ENCODE data around the gene DNM2. TPM values are rescaled to one million over a fixed set of nuclear protein-coding genes. Genes with fewer than 3 reads are reported as not detected.

The DNM2 gene
- total RNA-seq, 2 experiments from 2014 or later: 249 to 259 TPM

- Mint-ChIP-seq H3K36me3 (peaks cover 21% of the 10 kb centered on the region), H3K4me3 (no peak overlapping the region), H3K9me3 (no peaks in the 10 kb centered on the region), H3K4me1 (peaks cover 10% of the 10 kb centered on the region), H3K27ac (peak overlapping the region; percentile 25), H3K27me3 (no peaks in the 10 kb centered on the region)
- DNase-seq (no peak), ATAC-seq (ENCODE audit: low read depth) (no peak)
- POLR2A ChIA-PET: interaction anchor here (1.2 kb wide), 1 partner anchor 29 kb away, joined by 3 read pairs; no protein-coding TSS in a partner anchor
These were observed 49.8 kb downstream of the DNM2 start for GRCh38 chr19:10767726-10768125.

- POLR2A ChIA-PET: interaction anchor here (1.2 kb wide), 1 partner anchor 29 kb away, joined by 3 read pairs; no protein-coding TSS in a partner anchor
- Mint-ChIP-seq H3K9me3 (no peaks in the 10 kb centered on the region), H3K27me3 (no peaks in the 10 kb centered on the region), H3K36me3 (peaks cover 18% of the 10 kb centered on the region), H3K27ac (no peak overlapping the region), H3K4me1 (peaks cover 6% of the 10 kb centered on the region), H3K4me3 (no peak overlapping the region)
- ATAC-seq (ENCODE audit: low read depth) (no peak), DNase-seq (no peak)
These were observed 50.5 kb downstream of the DNM2 start for GRCh38 chr19:10768369-10768768.

- Mint-ChIP-seq H3K27ac (peak overlapping the region; percentile 32), H3K36me3 (peaks cover 14% of the 10 kb centered on the region), H3K9me3 (no peaks in the 10 kb centered on the region), H3K4me1 (peaks cover 2% of the 10 kb centered on the region), H3K4me3 (no peak overlapping the region), H3K27me3 (no peaks in the 10 kb centered on the region)
- DNase-seq: no peak
- POLR2A ChIA-PET: interaction anchor here (1.1 to 1.2 kb wide), 2 partner anchors 10 to 28 kb away, joined by 3 read pairs; no protein-coding TSS in a partner anchor
- ATAC-seq (ENCODE audit: low read depth): no peak
These were observed 51.1 kb downstream of the DNM2 start for GRCh38 chr19:10768936-10769335.

GRCh38 chr19:10769533-10770491, 51.9 kb downstream of the DNM2 start:
- H3K9me3 Mint-ChIP-seq: no peaks in the 10 kb centered on the region
- H3K4me3 Mint-ChIP-seq: no peak overlapping the region
- peaks cover 12% of the 10 kb centered on the region for H3K36me3 Mint-ChIP-seq
- H3K27me3 Mint-ChIP-seq: no peaks in the 10 kb centered on the region
- POLR2A ChIA-PET: interaction anchor here (1.1 kb wide), 1 partner anchor 10 kb away, joined by 3 read pairs; no protein-coding TSS in a partner anchor
- ATAC-seq (ENCODE audit: low read depth): no peak
- H3K27ac Mint-ChIP-seq: no peak overlapping the region
- no peak for DNase-seq
- H3K4me1 Mint-ChIP-seq: peaks cover 5% of the 10 kb centered on the region

- Mint-ChIP-seq H3K4me1 (peaks cover 10% of the 10 kb centered on the region), H3K4me3 (no peak overlapping the region), H3K27ac (no peak overlapping the region), H3K9me3 (no peaks in the 10 kb centered on the region), H3K27me3 (no peaks in the 10 kb centered on the region), H3K36me3 (peaks cover 25% of the 10 kb centered on the region)
- DNase-seq: no peak
- ATAC-seq (ENCODE audit: low read depth): no peak
- POLR2A ChIA-PET: interaction anchor here (0.5 to 0.7 kb wide), 2 partner anchors 62 to 65 kb away, joined by 4 read pairs; no protein-coding TSS in a partner anchor
These were observed 56.1 kb downstream of the DNM2 start for GRCh38 chr19:10773969-10774368.

GRCh38 chr19:10774893-10775292, 57.0 kb downstream of the DNM2 start:
- POLR2A ChIA-PET: no interaction called here
- Mint-ChIP-seq H3K4me3 (no peak overlapping the region), H3K27ac (peak overlapping the region; percentile 40), H3K27me3 (no peaks in the 10 kb centered on the region), H3K4me1 (peaks cover 10% of the 10 kb centered on the region), H3K36me3 (peaks cover 25% of the 10 kb centered on the region), H3K9me3 (no peaks in the 10 kb centered on the region)
- no peak for ATAC-seq (ENCODE audit: low read depth)
- DNase-seq: no peak

GRCh38 chr19:10776900-10777650, 59.2 kb downstream of the DNM2 start:
- Mint-ChIP-seq H3K4me1 (peaks cover 15% of the 10 kb centered on the region), H3K4me3 (no peak overlapping the region), H3K36me3 (peaks cover 27% of the 10 kb centered on the region), H3K27ac (no peak overlapping the region), H3K27me3 (no peaks in the 10 kb centered on the region), H3K9me3 (no peaks in the 10 kb centered on the region)
- DNase-seq: no peak
- POLR2A ChIA-PET: interaction anchor here (1.0 to 1.2 kb wide), 2 partner anchors 9 to 60 kb away, joined by 3 read pairs; no protein-coding TSS in a partner anchor
- ATAC-seq (ENCODE audit: low read depth): no peak

GRCh38 chr19:10780368-10780767, 62.5 kb downstream of the DNM2 start:
- DNase-seq (no peak), ATAC-seq (ENCODE audit: low read depth) (no peak)
- Mint-ChIP-seq H3K4me3 (no peak overlapping the region), H3K9me3 (no peaks in the 10 kb centered on the region), H3K36me3 (peaks cover 40% of the 10 kb centered on the region), H3K27ac (peak overlapping the region; percentile 42), H3K27me3 (no peaks in the 10 kb centered on the region), H3K4me1 (peaks cover 10% of the 10 kb centered on the region)
- POLR2A ChIA-PET: interaction anchor here (0.7 kb wide), 1 partner anchor 46 kb away, joined by 7 read pairs; no protein-coding TSS in a partner anchor

- H3K27me3 Mint-ChIP-seq: no peaks in the 10 kb centered on the region
- peaks cover 5% of the 10 kb centered on the region for H3K4me1 Mint-ChIP-seq
- no peak overlapping the region for H3K27ac Mint-ChIP-seq
- H3K9me3 Mint-ChIP-seq: no peaks in the 10 kb centered on the region
- POLR2A ChIA-PET: interaction anchor here (0.6 to 1.0 kb wide), 2 partner anchors 78 to 86 kb away, joined by 3 to 4 read pairs; no protein-coding TSS in a partner anchor
- ATAC-seq (ENCODE audit: low read depth) (peak; percentile 14), DNase-seq (no peak)
- H3K4me3 Mint-ChIP-seq: no peak overlapping the region
- H3K36me3 Mint-ChIP-seq: peaks cover 42% of the 10 kb centered on the region
These were observed 64.9 kb downstream of the DNM2 start for GRCh38 chr19:10782795-10783194.

GRCh38 chr19:10784257-10784656, 66.4 kb downstream of the DNM2 start:
- H3K4me1 Mint-ChIP-seq: peaks cover 8% of the 10 kb centered on the region
- POLR2A ChIA-PET: no interaction called here
- no peak overlapping the region for H3K4me3 Mint-ChIP-seq
- DNase-seq (no peak), ATAC-seq (ENCODE audit: low read depth) (no peak)
- H3K9me3 Mint-ChIP-seq: no peaks in the 10 kb centered on the region
- peaks cover 45% of the 10 kb centered on the region for H3K36me3 Mint-ChIP-seq
- H3K27me3 Mint-ChIP-seq: no peaks in the 10 kb centered on the region
- H3K27ac Mint-ChIP-seq: no peak overlapping the region

- no peak for ATAC-seq (ENCODE audit: low read depth)
- H3K36me3 Mint-ChIP-seq: peaks cover 31% of the 10 kb centered on the region
- peak overlapping the region; percentile 48 for H3K27ac Mint-ChIP-seq
- H3K27me3 Mint-ChIP-seq: no peaks in the 10 kb centered on the region
- no peak for DNase-seq
- no peak overlapping the region for H3K4me3 Mint-ChIP-seq
- H3K4me1 Mint-ChIP-seq: peaks cover 3% of the 10 kb centered on the region
- POLR2A ChIA-PET: interaction anchor here (0.6 kb wide), 1 partner anchor 73 kb away, joined by 3 read pairs; no protein-coding TSS in a partner anchor
- H3K9me3 Mint-ChIP-seq: no peaks in the 10 kb centered on the region
These were observed 70.3 kb downstream of the DNM2 start for GRCh38 chr19:10788146-10788545.

- no peak overlapping the region for H3K27ac Mint-ChIP-seq
- no peaks in the 10 kb centered on the region for H3K27me3 Mint-ChIP-seq
- peaks cover 27% of the 10 kb centered on the region for H3K36me3 Mint-ChIP-seq
- ATAC-seq (ENCODE audit: low read depth) (no peak), DNase-seq (no peak)
- H3K4me3 Mint-ChIP-seq: no peak overlapping the region
- H3K4me1 Mint-ChIP-seq: peaks cover 9% of the 10 kb centered on the region
- POLR2A ChIA-PET: no interaction called here
- no peaks in the 10 kb centered on the region for H3K9me3 Mint-ChIP-seq
These were observed 72.0 kb downstream of the DNM2 start for GRCh38 chr19:10789866-10790265.

GRCh38 chr19:10796653-10797052, 78.8 kb downstream of the DNM2 start:
- POLR2A ChIA-PET: interaction anchor here (0.6 to 0.9 kb wide), 2 partner anchors 25 to 28 kb away, joined by 3 to 4 read pairs; no protein-coding TSS in a partner anchor
- ATAC-seq (ENCODE audit: low read depth) (no peak), DNase-seq (no peak)
- Mint-ChIP-seq H3K27me3 (no peaks in the 10 kb centered on the region), H3K36me3 (peaks cover 18% of the 10 kb centered on the region), H3K4me1 (peaks cover 23% of the 10 kb centered on the region), H3K4me3 (no peak overlapping the region), H3K9me3 (no peaks in the 10 kb centered on the region), H3K27ac (peak overlapping the region; percentile 90)

Measured in activated naive CD8-positive, alpha-beta T cell treated with anti-CD3 and anti-CD28 coated beads, Interleukin-2, amount 10 ng/mL, durations not matched to agents 7 days and 5 days (primary cell).